Keratinocyte (primary cell): ENCODE results near the gene ERBB3.

Source experiments
- EZH2 ChIP-seq: IDR thresholded peaks from one replicate; pipeline ENCODE4 v1.6.1; 2012; ENCODE audit warnings: inconsistent platforms, mild to moderate bottlenecking, low read length, moderate library complexity
- TF ChIP-seq, protein P1 (sequence below), 3 experiments: IDR thresholded peaks in 1 of 3; conservative IDR thresholded peaks in 1 of 3; optimal IDR thresholded peaks in 1 of 3; 2 replicates in 2 of 3; 3 replicates in 1 of 3; pipeline versions ENCODE3 to v1.5.1; 2011; ENCODE audit warnings: low read length in 3 of 3, mild to moderate bottlenecking in 3 of 3, moderate library complexity in 2 of 3, control low read depth in 1 of 3, inconsistent platforms in 1 of 3; ENCODE audit not compliant: insufficient read depth in 2 of 3; ENCODE audit errors: extremely low read depth in 1 of 3

DNA sequence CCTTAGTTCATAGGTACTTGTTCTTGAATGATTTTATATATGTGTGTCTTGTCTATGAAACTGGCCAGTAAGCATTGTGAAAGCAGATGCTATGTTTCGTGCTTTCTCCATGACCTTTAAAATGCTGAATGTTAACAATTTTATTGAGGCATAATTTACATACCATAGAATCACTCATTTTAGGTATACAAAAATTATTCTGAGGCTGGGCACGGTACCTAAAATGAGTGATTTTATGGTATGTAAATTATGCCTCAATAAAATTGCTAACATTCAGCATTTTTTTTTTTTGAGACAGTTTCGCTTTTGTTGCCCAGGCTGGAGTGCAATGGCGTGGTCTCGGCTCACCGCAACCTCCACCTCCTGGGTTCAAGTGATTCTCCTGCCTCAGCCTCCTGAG lies 54.9 kb downstream of the ERBB3 start:
- TF ChIP-seq, protein P1, sequence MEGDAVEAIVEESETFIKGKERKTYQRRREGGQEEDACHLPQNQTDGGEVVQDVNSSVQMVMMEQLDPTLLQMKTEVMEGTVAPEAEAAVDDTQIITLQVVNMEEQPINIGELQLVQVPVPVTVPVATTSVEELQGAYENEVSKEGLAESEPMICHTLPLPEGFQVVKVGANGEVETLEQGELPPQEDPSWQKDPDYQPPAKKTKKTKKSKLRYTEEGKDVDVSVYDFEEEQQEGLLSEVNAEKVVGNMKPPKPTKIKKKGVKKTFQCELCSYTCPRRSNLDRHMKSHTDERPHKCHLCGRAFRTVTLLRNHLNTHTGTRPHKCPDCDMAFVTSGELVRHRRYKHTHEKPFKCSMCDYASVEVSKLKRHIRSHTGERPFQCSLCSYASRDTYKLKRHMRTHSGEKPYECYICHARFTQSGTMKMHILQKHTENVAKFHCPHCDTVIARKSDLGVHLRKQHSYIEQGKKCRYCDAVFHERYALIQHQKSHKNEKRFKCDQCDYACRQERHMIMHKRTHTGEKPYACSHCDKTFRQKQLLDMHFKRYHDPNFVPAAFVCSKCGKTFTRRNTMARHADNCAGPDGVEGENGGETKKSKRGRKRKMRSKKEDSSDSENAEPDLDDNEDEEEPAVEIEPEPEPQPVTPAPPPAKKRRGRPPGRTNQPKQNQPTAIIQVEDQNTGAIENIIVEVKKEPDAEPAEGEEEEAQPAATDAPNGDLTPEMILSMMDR (optimal IDR thresholded peaks at IDR 0.05 in 1 of 3, IDR thresholded peaks at IDR 0.05 in 1 of 3, conservative IDR thresholded peaks at IDR 0.05 in 1 of 3; ENCODE audit: extremely low read depth in 1 of 3, insufficient read depth in 2 of 3, low read length in 3 of 3) = no peak
- no peak for TF ChIP-seq EZH2
